Keratinocyte (primary cell): ENCODE results near the gene AUH. TPM values are rescaled to one million over a fixed set of nuclear protein-coding genes. Genes with fewer than 3 reads are reported as not detected.

Experiments
- DNase-seq: peaks from one replicate; pipeline ENCODE4 v3.0.0-alpha.2; 2011; ENCODE audit warnings: low read depth, missing footprints, low spot score
- FAIRE-seq: peaks from 2 replicates; lab custom pipeline; 2011; peaks lifted over from hg19 to GRCh38; lab: Jason Lieb, UNC
- H2AFZ ChIP-seq: 2 replicates; pipeline ENCODE4 v1.6.0; 2012; ENCODE audit warnings: low read length, control low read depth, inconsistent platforms; ENCODE audit not compliant: control insufficient read depth
- H3K27ac ChIP-seq: 2 replicates; pipeline ENCODE4 v1.5.1; 2011; ENCODE audit warnings: low read length; ENCODE audit not compliant: control insufficient read depth, insufficient read depth
- H3K27me3 ChIP-seq: 3 replicates; pipeline ENCODE4 v1.6.0; 2011; ENCODE audit warnings: low read length; ENCODE audit not compliant: control insufficient read depth, insufficient read depth; ENCODE audit errors: extremely low read depth
- H3K36me3 ChIP-seq, 2 experiments: 2 replicates in 1 of 2; 3 replicates in 1 of 2; pipeline ENCODE4 v1.5.1; 2011; ENCODE audit warnings: low read length in 2 of 2, mild to moderate bottlenecking in 1 of 2; ENCODE audit not compliant: control insufficient read depth in 2 of 2, insufficient read depth in 2 of 2; ENCODE audit errors: extremely low read depth in 1 of 2
- H3K4me1 ChIP-seq: 3 replicates; pipeline ENCODE4 v1.5.1; 2011; ENCODE audit warnings: low read length; ENCODE audit not compliant: control insufficient read depth, insufficient read depth; ENCODE audit errors: extremely low read depth
- H3K4me2 ChIP-seq: 3 replicates; pipeline ENCODE4 v1.6.0; 2011; ENCODE audit warnings: low read depth, low read length; ENCODE audit not compliant: control insufficient read depth, insufficient read depth; ENCODE audit errors: extremely low read depth
- H3K4me3 ChIP-seq, 3 experiments: fragments of 200-600 bp in 1 of 3; sonication (generic) in 1 of 3; 2 replicates in 2 of 3; 3 replicates in 1 of 3; pipeline ENCODE4 v1.5.1; 2011 to 2016; ENCODE audit warnings: low read length in 3 of 3, mild to moderate bottlenecking in 3 of 3, control low read depth in 2 of 3, inconsistent platforms in 1 of 3, low read depth in 1 of 3, mixed read lengths in 1 of 3, mixed run types in 1 of 3, moderate library complexity in 1 of 3; ENCODE audit not compliant: control insufficient read depth in 2 of 3, insufficient read depth in 2 of 3; ENCODE audit errors: extremely low read depth in 1 of 3
- H3K79me2 ChIP-seq: 2 replicates; pipeline ENCODE4 v1.6.0; 2012; ENCODE audit warnings: low read length; ENCODE audit not compliant: control insufficient read depth, insufficient read depth
- H3K9ac ChIP-seq: 3 replicates; pipeline ENCODE4 v1.6.0; 2011; ENCODE audit warnings: low read length; ENCODE audit not compliant: control insufficient read depth, insufficient read depth; ENCODE audit errors: extremely low read depth
- H3K9me1 ChIP-seq: 3 replicates; pipeline ENCODE4 v1.6.0; 2011; ENCODE audit warnings: low read length; ENCODE audit not compliant: control insufficient read depth, insufficient read depth; ENCODE audit errors: extremely low read depth
- H3K9me3 ChIP-seq: 2 replicates; pipeline ENCODE4 v1.5.1; 2012; ENCODE audit warnings: low read depth, low read length; ENCODE audit not compliant: control insufficient read depth
- H4K20me1 ChIP-seq: 3 replicates; pipeline ENCODE4 v1.6.0; 2011; ENCODE audit warnings: low read length; ENCODE audit not compliant: control insufficient read depth, insufficient read depth; ENCODE audit errors: extremely low read depth
- EZH2 ChIP-seq: IDR thresholded peaks from one replicate; pipeline ENCODE4 v1.6.1; 2012; ENCODE audit warnings: inconsistent platforms, mild to moderate bottlenecking, low read length, moderate library complexity
- dilution Hi-C: fragments of 300-500 bp; cut with MboI; formaldehyde crosslinking; loops from one replicate; pipeline ENCODE4 v1.7.0; 2020; ENCODE audit warnings: low sequenced_read_pairs; ENCODE audit not compliant: extremely low pct_ligation_motif_present
- polyA plus RNA-seq, 5 experiments: library from polyadenylated mRNA; depleted of rRNA in 3 of 5; stranded (reverse) in 3 of 5; stranded (forward) in 1 of 5; unstranded in 1 of 5; fragments of >200 nt; gene quantifications; 1 replicate in 1 of 5; 2 replicates in 3 of 5; 3 replicates in 1 of 5; pipeline versions ENCODE4 v1.2.1 to v1.2.3, GENCODE V29; 2011 to 2012; ENCODE audit warnings: missing spikeins in 2 of 5, low read depth in 1 of 5, low replicate concordance in 1 of 5
- TF ChIP-seq, protein P1 (sequence below), 3 experiments: IDR thresholded peaks in 1 of 3; conservative IDR thresholded peaks in 1 of 3; optimal IDR thresholded peaks in 1 of 3; 2 replicates in 2 of 3; 3 replicates in 1 of 3; pipeline versions ENCODE3 to v1.5.1; 2011; ENCODE audit warnings: low read length in 3 of 3, mild to moderate bottlenecking in 3 of 3, moderate library complexity in 2 of 3, control low read depth in 1 of 3, inconsistent platforms in 1 of 3; ENCODE audit not compliant: insufficient read depth in 2 of 3; ENCODE audit errors: extremely low read depth in 1 of 3

AUH gene
- polyA plus RNA-seq, 1 donor (not counting 4 experiments of a cell fraction or from before 2014, with no cell fraction given): 5.5 TPM

DNA sequence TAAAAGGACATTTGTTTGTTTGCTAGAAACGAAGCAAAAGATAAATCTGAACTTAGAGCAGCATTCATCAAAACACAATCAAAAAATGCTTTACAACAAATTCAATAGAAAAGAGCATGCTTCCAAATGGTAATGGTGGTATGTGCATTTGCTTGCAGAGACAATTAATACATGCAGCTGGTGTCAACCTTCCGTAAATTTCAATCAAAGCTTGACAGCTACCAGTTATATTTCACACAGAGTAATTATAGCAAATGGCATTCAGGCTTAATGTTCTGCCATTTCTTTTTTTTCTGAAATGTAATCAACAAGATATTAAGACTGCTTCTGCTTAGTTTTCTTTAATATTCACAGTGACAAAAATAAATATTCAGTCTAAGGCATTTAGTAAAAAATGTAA lies 90.6 kb downstream of the AUH start:
- Histone ChIP-seq H3K9me3 (no peaks in the 10 kb centered on the region), H3K4me1 (no peaks in the 10 kb centered on the region), H3K9me1 (no peaks in the 10 kb centered on the region), H4K20me1 (no peaks in the 10 kb centered on the region), H3K27ac (no peak overlapping the region), H3K4me2 (no peak overlapping the region), H3K4me3 (no peak overlapping the region), H3K79me2 (no peaks in the 10 kb centered on the region), H2AFZ (no peak overlapping the region), H3K27me3 (no peaks in the 10 kb centered on the region), H3K36me3 (no peaks in the 10 kb centered on the region), H3K9ac (no peak overlapping the region)
- dilution Hi-C loops: no loop called here
- TF ChIP-seq, protein P1, sequence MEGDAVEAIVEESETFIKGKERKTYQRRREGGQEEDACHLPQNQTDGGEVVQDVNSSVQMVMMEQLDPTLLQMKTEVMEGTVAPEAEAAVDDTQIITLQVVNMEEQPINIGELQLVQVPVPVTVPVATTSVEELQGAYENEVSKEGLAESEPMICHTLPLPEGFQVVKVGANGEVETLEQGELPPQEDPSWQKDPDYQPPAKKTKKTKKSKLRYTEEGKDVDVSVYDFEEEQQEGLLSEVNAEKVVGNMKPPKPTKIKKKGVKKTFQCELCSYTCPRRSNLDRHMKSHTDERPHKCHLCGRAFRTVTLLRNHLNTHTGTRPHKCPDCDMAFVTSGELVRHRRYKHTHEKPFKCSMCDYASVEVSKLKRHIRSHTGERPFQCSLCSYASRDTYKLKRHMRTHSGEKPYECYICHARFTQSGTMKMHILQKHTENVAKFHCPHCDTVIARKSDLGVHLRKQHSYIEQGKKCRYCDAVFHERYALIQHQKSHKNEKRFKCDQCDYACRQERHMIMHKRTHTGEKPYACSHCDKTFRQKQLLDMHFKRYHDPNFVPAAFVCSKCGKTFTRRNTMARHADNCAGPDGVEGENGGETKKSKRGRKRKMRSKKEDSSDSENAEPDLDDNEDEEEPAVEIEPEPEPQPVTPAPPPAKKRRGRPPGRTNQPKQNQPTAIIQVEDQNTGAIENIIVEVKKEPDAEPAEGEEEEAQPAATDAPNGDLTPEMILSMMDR (optimal IDR thresholded peaks at IDR 0.05 in 1 of 3, IDR thresholded peaks at IDR 0.05 in 1 of 3, conservative IDR thresholded peaks at IDR 0.05 in 1 of 3; ENCODE audit: extremely low read depth in 1 of 3, insufficient read depth in 2 of 3, low read length in 3 of 3): no peak
- no peak for TF ChIP-seq EZH2
- DNase-seq (no peak), FAIRE-seq (no peak)

DNA sequence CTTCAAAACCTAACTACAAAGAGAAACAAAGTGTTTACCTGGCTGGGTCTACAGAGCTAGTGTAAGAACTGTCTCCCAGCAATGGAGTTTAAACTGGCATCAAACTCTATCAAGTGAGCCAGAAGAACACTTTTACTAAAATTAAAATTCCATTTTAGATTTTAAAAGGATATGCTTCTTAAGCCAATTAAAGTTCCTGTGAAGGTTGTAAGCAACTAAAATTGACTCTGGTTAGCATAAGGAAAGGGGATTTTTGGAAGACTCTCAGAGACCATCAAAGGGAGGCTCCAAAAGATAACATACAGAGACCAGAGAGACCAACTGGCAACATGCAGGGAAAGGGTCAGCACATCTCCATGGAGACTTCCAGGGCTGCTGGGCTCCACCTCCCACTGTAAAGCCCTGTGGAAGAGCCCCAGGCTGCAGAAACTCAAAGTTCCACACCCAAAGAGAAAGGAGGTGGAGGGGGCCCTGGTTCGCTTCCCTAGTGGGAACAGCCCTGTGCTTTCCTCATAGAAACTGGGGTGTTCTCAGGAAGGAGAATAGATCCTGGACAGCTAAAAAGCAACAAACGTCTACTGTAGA lies 91.7 kb downstream of the AUH start:
- H4K20me1 ChIP-seq: no peaks in the 10 kb centered on the region
- no peaks in the 10 kb centered on the region for H3K9me1 ChIP-seq
- FAIRE-seq (no peak), DNase-seq (no peak)
- H2AFZ ChIP-seq: no peak overlapping the region
- H3K9me3 ChIP-seq: no peaks in the 10 kb centered on the region
- dilution Hi-C loops: no loop called here
- no peaks in the 10 kb centered on the region for H3K27me3 ChIP-seq
- H3K9ac ChIP-seq: no peak overlapping the region
- no peak overlapping the region for H3K27ac ChIP-seq
- no peak overlapping the region for H3K4me3 ChIP-seq
- no peaks in the 10 kb centered on the region for H3K79me2 ChIP-seq
- no peak overlapping the region for H3K4me2 ChIP-seq
- no peaks in the 10 kb centered on the region for H3K36me3 ChIP-seq
- no peaks in the 10 kb centered on the region for H3K4me1 ChIP-seq
- TF ChIP-seq, protein P1 (optimal IDR thresholded peaks at IDR 0.05 in 1 of 3, IDR thresholded peaks at IDR 0.05 in 1 of 3, conservative IDR thresholded peaks at IDR 0.05 in 1 of 3; ENCODE audit: extremely low read depth in 1 of 3, insufficient read depth in 2 of 3, low read length in 3 of 3): no peak
- no peak for TF ChIP-seq EZH2
